GM04504 (cell line): ENCODE measurements around the gene NEK3.
"Not testable (repeated sequence)": the region's sequence is repeated elsewhere in the genome, so short reads cannot be mapped to it uniquely, and the experiment has no call there.

Source experiments
- DNase-seq: peaks from one replicate; pipeline ENCODE4 v3.0.0-alpha.2; 2012; ENCODE audit warnings: low read depth

The NEK3 gene

GRCh38 chr13:52170828-52171391 is 11.5 kb upstream of the NEK3 start:
- not testable (repeated sequence) for DNase-seq

GRCh38 chr13:52169839-52170238 is 10.4 kb upstream of the NEK3 start:
- no peak for DNase-seq

GRCh38 chr13:52165411-52165810 is 6.0 kb upstream of the NEK3 start:
- DNase-seq: no peak

- no peak for DNase-seq
Measured at GRCh38 chr13:52164989-52165388, 5.6 kb upstream of the NEK3 start.

- DNase-seq: not testable (repeated sequence)
Measured at GRCh38 chr13:52163878-52164277, 4.5 kb upstream of the NEK3 start.

- DNase-seq: no peak
Measured at GRCh38 chr13:52162279-52163101, 3.1 kb upstream of the NEK3 start.

GRCh38 chr13:52161181-52161646 is 1.8 kb upstream of the NEK3 start:
- DNase-seq: no peak

GRCh38 chr13:52160506-52160905 is 1.1 kb upstream of the NEK3 start:
- no peak for DNase-seq

GRCh38 chr13:52160053-52160452 is 656 bp upstream of the NEK3 start:
- no peak for DNase-seq

- DNase-seq: no peak
Measured at GRCh38 chr13:52158629-52159158, 703 bp downstream of the NEK3 start.

GRCh38 chr13:52156724-52157261 is 2.6 kb downstream of the NEK3 start:
- no peak for DNase-seq

- no peak for DNase-seq
Measured at GRCh38 chr13:52155177-52155576, 4.2 kb downstream of the NEK3 start.

GRCh38 chr13:52147225-52147624 is 12.2 kb downstream of the NEK3 start:
- no peak for DNase-seq

- DNase-seq: no peak
Measured at GRCh38 chr13:52141299-52141698, 18.1 kb downstream of the NEK3 start.

- DNase-seq: no peak
Measured at GRCh38 chr13:52137489-52137888, 21.9 kb downstream of the NEK3 start.

GRCh38 chr13:52136763-52137162 is 22.6 kb downstream of the NEK3 start:
- DNase-seq: no peak

- no peak for DNase-seq
Measured at GRCh38 chr13:52130641-52131040, 28.8 kb downstream of the NEK3 start.

GRCh38 chr13:52128714-52129700 is 30.4 kb downstream of the NEK3 start, which contains the start of gene NEK5:
Gene NEK5 (minus strand): TSS chr13:52129073. CDS start chr13:52127482, 1,591 bp downstream.
- DNase-seq: peak; percentile 13

GRCh38 chr13:52127783-52128702 is 31.4 kb downstream of the NEK3 start:
- peak; percentile 22 for DNase-seq

GRCh38 chr13:52127378-52127777 is 32.0 kb downstream of the NEK3 start:
- DNase-seq: no peak

- no peak for DNase-seq
Measured at GRCh38 chr13:52125547-52125946, 33.9 kb downstream of the NEK3 start.
